GM19463 (cell line): ENCODE results near the gene SNX11.
A peak's percentile ranks its signal among the peaks of the same experiment; 100 is the strongest.
"Not testable (repeated sequence)": the region's sequence is repeated elsewhere in the genome, so short reads cannot be mapped to it uniquely, and the experiment has no call there.

ENCODE experiments used
- ATAC-seq: cut with Tn5 transposase; IDR thresholded peaks from one replicate; pipeline ENCODE4 v1.9.1; 2021; ENCODE audit warnings: mild to moderate bottlenecking, moderate library complexity; ENCODE audit not compliant: unreplicated experiment

SNX11 gene

DNA sequence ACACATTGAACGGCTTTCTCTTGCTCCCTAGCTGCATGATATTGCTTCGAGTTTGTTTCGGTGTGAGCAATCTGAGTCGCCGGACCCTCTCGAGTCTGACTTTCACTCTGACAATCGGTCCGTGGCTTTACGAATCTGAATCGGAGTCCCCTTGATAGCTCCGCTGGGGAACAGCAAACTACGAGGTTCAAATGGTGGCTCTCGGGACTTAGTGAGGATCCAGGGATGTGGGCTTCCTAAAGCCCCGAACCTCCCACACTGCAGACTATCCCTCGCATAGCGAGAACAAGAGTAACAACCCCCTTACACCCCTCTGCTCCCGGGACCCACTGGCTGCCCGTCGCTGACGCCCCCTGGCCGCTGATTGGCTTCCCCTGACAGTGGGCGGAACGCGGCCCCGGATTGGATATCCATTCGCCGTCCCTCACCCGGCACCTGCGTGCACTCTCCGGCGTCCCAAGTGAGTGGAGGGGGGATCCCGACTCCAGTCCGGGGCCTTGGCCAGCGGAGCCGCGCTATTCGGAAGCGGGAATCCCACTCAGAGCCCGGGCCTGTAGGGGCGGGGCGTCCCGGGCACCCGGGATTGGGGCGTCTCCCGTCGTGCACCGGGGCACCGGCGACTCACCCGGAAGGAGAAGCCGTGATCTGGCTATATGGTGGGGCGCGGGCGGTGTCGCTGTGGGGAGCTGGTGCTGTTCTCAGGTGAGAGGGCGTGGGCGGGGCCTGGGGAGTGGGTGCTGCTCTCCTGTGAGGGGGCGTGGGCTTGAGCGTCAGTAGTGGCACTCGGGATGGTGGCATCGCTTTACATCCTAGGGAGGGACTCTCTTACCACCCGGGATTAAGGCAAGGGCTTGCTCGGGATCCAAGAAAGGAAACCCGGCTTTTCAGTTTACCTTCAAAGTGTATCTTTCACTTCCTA lies at the start of gene SNX11:
TSS of gene SNX11 (plus strand) at position 630 of the 919 bp plus-strand sequence. CDS start 4,278 bp downstream, outside the sequence.
- peak; percentile 84 for ATAC-seq

DNA sequence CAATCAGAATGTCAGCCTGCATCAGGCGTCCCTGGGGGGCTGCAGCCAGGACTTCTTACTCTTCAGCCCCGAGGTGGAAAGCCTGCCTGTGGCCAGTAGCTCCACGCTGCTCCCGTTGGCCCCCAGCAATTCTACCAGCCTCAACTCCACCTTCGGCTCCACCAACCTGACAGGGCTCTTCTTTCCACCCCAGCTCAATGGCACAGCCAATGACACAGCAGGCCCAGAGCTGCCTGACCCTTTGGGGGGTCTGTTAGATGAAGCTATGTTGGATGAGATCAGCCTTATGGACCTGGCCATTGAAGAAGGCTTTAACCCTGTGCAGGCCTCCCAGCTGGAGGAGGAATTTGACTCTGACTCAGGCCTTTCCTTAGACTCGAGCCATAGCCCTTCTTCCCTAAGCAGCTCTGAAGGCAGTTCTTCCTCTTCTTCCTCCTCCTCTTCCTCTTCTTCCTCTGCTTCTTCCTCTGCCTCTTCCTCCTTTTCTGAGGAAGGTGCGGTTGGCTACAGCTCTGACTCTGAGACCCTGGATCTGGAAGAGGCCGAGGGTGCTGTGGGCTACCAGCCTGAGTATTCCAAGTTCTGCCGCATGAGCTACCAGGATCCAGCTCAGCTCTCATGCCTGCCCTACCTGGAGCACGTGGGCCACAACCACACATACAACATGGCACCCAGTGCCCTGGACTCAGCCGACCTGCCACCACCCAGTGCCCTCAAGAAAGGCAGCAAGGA lies 49.0 kb upstream of the SNX11 start:
- ATAC-seq = no peak

DNA sequence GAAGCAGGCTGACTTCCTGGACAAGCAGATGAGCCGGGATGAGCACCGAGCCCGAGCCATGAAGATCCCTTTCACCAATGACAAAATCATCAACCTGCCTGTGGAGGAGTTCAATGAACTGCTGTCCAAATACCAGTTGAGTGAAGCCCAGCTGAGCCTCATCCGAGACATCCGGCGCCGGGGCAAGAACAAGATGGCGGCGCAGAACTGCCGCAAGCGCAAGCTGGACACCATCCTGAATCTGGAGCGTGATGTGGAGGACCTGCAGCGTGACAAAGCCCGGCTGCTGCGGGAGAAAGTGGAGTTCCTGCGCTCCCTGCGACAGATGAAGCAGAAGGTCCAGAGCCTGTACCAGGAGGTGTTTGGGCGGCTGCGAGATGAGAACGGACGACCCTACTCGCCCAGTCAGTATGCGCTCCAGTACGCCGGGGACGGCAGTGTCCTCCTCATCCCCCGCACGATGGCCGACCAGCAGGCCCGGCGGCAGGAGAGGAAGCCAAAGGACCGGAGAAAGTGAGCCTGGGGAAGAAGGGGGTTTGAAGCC lies 48.4 kb upstream of the SNX11 start:
- no peak for ATAC-seq

- ATAC-seq = no peak
Measured at GRCh38 chr17:48060249-48060648, 47.3 kb upstream of the SNX11 start.

DNA sequence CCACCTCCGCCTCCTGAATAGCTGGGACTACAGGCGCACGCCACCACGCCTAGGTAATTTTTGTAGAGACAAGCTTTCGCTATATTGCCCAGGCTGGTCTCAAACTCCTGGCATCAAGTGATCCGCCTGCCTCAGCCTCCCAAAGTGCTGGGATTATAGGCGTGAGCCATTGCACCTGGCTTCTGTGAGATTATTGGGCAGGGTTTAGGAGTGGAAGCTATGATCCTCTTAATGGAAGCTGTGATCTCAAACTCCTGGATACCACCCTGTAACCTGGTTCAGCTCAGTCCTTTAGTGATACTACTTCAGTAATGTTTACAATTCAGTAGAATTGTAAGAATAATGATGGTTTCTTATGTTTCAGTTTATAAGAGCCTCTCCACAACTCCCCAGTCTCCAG lies 45.3 kb upstream of the SNX11 start:
- ATAC-seq = no peak

- no peak for ATAC-seq
Measured at GRCh38 chr17:48064638-48065037, 42.9 kb upstream of the SNX11 start.

- no peak for ATAC-seq
Measured at GRCh38 chr17:48066192-48066591, 41.4 kb upstream of the SNX11 start.

DNA sequence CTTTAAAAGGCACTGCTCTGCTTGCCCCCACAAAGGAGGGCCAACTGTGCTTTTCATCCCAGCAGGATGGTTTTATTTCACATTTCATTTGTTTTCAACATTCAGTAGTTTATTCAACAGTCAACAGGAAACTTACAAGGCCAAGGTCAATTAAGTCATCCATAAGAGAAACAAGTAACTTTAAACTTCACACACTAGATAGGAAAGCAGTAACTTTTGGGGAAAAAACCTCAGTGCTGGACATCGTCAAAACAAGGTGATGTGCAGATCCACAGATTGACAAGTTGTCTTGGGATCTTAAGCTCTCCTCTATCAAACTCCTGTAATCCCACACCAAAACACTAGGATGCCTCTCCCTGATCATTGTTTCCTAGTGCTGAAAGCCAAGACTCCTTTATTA lies 40.9 kb upstream of the SNX11 start:
- no peak for ATAC-seq

- no peak for ATAC-seq
Measured at GRCh38 chr17:48067245-48067644, 40.3 kb upstream of the SNX11 start.

GRCh38 chr17:48067808-48068207 lies 39.8 kb upstream of the SNX11 start:
- ATAC-seq = not testable (repeated sequence)

DNA sequence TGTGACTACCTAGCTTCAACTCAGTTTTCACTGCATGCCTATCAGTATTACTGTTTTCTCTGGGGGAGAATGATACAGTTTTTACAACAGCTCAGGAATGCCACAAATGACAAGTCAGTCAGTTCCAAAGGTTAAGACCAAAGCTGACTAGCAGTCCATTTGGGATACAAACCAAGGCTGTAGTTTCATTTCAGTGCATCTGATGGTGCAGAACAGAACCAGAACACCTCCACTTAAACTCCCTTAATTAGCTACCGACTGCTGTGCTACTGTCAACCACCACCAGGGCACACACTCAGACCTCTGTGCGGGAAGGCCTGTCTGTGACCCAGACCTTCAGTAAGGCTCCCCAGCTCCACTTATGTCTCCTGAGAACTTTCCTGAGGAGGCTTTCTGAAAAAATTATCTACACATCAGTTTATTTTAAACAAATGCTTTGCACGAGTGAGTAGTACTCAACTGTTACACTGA lies 39.0 kb upstream of the SNX11 start:
- no peak for ATAC-seq

- no peak for ATAC-seq
Measured at GRCh38 chr17:48070195-48070594, 37.4 kb upstream of the SNX11 start.

- ATAC-seq = no peak
Measured at GRCh38 chr17:48071654-48072053, 35.9 kb upstream of the SNX11 start.

DNA sequence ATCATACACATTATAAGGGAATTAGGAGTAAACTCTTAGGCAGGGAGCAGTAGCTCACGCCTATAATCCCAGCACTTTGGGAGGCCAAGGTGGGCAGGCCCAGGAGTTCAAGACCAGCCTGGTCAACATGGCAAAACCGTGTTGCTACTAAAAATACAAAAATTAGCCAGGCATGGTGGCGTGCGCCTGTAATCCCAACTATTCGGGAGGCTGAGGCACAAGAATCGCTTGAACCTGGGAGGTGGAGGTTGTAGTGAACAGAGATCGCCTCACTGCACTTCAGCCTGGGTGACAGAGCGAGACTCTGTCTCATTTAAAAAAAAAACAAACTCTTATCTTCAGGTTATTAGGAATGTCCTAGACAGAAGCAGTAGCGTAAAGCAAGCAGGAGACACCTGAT lies 34.8 kb upstream of the SNX11 start:
- ATAC-seq = not testable (repeated sequence)

DNA sequence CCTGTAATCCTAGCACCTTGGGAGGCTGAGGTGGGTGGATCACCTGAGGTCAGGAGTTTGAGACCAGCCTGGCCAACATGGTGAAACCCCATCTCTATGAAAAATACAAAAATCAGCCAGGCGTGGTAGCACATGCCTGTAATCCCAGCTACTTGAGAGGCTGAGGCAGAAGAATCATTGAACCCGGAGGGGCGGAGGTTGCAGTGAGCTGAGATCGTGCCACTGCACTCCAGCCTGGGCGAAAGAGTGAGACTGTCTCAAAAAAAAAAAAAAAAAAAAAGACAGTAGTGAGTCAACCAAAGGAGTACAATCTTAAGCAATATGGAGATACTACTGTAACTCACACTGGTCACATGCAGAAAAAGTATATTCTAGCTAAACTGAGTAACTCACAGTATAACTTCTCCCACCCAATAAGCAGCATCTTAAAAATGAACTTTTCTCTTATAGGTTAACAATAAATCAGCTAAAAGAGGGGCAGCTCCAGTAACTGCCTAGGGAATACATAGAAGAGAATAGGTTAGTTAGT lies 33.9 kb upstream of the SNX11 start:
- ATAC-seq = not testable (repeated sequence)

DNA sequence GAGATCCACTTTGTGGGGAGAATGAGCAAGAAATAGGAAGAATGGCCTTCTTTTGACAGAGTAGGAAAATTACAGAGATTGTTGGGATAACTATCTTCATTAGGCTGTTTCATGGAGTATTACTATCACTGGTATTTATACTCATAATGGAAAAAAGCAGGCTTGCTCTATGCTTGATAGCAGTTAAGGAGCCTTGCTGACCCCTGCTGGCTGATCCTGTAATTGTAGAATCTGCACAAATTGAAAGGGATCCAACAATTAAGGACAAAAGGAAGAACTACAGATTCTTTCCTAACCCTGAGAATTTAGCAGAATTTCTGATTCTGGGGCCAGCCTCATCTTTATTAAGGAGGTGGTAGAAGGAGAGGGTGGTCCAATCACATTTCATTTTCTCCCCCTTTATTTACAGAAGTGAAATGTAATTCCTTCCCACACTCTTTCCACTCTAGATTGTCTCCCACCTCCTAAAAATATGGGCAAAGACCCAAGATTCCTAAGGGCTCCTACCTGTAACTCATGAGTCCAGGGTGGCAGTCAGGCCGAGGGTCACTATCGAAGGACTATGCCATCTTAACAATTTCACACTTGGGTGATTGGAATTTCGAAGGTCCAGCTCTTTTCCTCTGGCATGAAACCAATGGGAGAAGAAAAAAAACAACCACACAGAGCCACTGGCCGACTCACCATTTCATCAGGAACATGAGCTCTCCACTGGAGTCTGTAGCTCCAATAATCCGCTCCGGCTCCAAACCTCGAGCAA lies 33.1 kb upstream of the SNX11 start:
- ATAC-seq = no peak

- ATAC-seq = not testable (repeated sequence)
Measured at GRCh38 chr17:48077152-48077551, 30.4 kb upstream of the SNX11 start.

DNA sequence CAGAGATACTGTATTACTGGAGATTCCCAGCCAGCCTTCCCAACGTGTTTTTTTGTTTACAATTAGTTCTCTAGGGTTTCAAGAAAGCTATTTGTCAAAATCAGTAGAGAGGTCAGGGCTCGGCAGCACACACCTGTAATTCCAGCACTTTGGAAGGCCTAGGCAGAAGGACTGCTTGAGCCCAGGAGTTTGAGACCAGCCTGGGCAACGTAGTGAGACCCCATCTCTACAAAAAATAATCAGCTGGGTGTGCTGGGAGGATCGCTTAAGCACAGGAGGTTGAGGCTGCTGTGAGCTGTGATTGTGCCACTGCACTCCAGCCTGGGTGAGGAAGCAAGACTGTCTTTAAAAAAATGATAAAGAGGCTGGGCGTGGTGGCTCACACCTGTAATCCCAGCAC lies 25.7 kb upstream of the SNX11 start:
- ATAC-seq = no peak

- no peak for ATAC-seq
Measured at GRCh38 chr17:48084932-48085331, 22.6 kb upstream of the SNX11 start.

GRCh38 chr17:48093341-48094045 lies 14.1 kb upstream of the SNX11 start:
- ATAC-seq = no peak
